ENCODE measurements around the gene S100A8.

- TF ChIP-seq CTCF (IDR thresholded peaks at IDR 0.05) (no peak), POLR2A (IDR thresholded peaks at IDR 0.05) (no peak)
Observed at GRCh38 chr1:153342178-153342577, 48.7 kb downstream of the S100A8 start.
